ENCODE data around the gene EPB42. TPM values are rescaled to one million over a fixed set of nuclear protein-coding genes. Genes with fewer than 3 reads are reported as not detected.

Gene EPB42
- total RNA-seq (not detected), polyA plus RNA-seq (not detected), total RNA-seq (0 reads per million in 6 experiments)

DNA sequence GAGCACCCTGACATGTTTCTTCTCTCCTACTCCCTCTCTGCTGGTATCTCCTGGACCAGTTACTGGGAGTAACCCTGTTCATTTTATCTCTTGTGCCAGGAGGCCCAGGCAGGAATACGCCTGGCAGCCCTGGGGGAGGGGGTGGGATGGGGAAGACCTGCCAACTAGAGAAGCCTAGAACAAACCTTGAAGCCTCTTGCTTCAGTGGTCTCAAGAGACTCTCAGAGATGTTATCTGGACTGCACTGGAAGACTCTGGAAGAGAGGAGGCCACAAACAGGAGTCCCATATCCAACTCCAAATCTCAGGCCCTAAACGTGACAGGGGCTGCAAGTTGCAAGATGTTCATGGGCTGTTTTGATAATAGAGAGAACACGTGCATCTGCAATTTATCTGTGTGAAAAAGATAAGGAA, at the start of gene EPB42:
Gene EPB42 (minus strand): TSS at position 28 of the 413 bp plus-strand sequence. CDS start 193 bp downstream, outside the sequence.
- no peak for ATAC-seq
- no peaks in the 10 kb centered on the region for H3K36me3 Mint-ChIP-seq
- H3K4me3 Mint-ChIP-seq, result no peak within 1 kb of the TSS
- no peaks in the 10 kb centered on the region for H3K9me3 Mint-ChIP-seq
- POLR2A ChIA-PET, result no interaction called here
- H3K27me3 Mint-ChIP-seq, result peaks cover 2 to 30% (median 13%) of the 10 kb centered on the region in 5 donors
- H3K4me1 Mint-ChIP-seq, result peaks cover 3 to 9% (median 6%) of the 10 kb centered on the region in 4 donors
- DNase-seq, result no peak
- no peak within 1 kb of the TSS for H3K27ac Mint-ChIP-seq

DNA sequence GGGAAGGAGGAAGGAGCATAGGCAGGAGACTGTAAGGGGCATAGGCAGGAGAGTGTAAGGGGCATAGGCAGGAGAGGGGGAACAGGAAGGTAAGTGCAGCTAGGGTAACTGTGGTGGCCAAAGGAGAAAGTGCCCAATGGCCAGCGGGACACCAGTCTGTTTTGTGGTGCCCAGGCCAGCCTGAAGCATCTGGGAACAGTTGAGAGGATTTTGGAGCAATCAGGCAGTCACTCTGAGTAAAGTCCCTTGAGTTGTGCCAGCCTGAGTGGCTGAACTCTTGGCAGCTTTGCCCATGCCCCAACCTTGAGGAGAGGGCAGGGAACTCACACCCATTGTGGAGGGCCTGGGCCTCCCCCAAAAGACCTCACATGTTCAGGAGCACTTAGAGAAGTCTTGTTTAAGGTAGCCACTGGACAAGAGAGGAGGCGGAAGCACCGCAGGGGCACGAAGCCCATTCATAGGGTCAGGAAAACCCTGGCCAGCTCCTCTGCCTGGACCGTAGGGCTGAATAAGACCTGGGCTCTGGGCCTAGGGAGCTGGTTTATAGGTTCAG, 49.4 kb upstream of the EPB42 start:
- DNase-seq (no peak), ATAC-seq (no peak)
- Mint-ChIP-seq H3K36me3 (peaks cover 0 to 2% (median 0%) of the 10 kb centered on the region in 3 donors), H3K4me3 (peak overlapping the region in 1 of 10 donors; percentile 10), H3K27me3 (peaks cover 4 to 23% (median 10%) of the 10 kb centered on the region in 5 donors), H3K9me3 (peaks cover 0 to 11% (median 2%) of the 10 kb centered on the region in 9 donors), H3K4me1 (peaks cover 6 to 20% (median 12%) of the 10 kb centered on the region in 4 donors), H3K27ac (peak overlapping the region in 3 of 10 donors; percentile 8 to 39 (median 23))
- POLR2A ChIA-PET, result no interaction called here

- H3K9me3 Mint-ChIP-seq, result peaks cover 0 to 11% (median 2%) of the 10 kb centered on the region in 9 donors
- H3K27me3 Mint-ChIP-seq, result peaks cover 4 to 23% (median 10%) of the 10 kb centered on the region in 5 donors
- no peak for ATAC-seq
- H3K4me1 Mint-ChIP-seq, result peaks cover 6 to 20% (median 12%) of the 10 kb centered on the region in 4 donors
- H3K36me3 Mint-ChIP-seq, result peaks cover 0 to 2% (median 0%) of the 10 kb centered on the region in 3 donors
- POLR2A ChIA-PET, result interaction anchor here (0.5 kb wide), 1 partner anchor 870 kb away, joined by 3 read pairs; no protein-coding TSS in a partner anchor
- no peak overlapping the region for H3K4me3 Mint-ChIP-seq
- peak overlapping the region in 1 of 10 donors; percentile 36 for H3K27ac Mint-ChIP-seq
- no peak for DNase-seq
Measured at GRCh38 chr15:43268111-43269105, 47.6 kb upstream of the EPB42 start.

GRCh38 chr15:43267439-43267838, 46.6 kb upstream of the EPB42 start:
- Mint-ChIP-seq H3K27me3 (peaks cover 4 to 23% (median 10%) of the 10 kb centered on the region in 5 donors), H3K27ac (no peak overlapping the region), H3K36me3 (peaks cover 0 to 2% (median 0%) of the 10 kb centered on the region in 3 donors), H3K4me3 (no peak overlapping the region), H3K4me1 (peaks cover 6 to 20% (median 12%) of the 10 kb centered on the region in 4 donors), H3K9me3 (peaks cover 0 to 10% (median 2%) of the 10 kb centered on the region in 9 donors)
- POLR2A ChIA-PET, result no interaction called here
- no peak for ATAC-seq
- no peak for DNase-seq

DNA sequence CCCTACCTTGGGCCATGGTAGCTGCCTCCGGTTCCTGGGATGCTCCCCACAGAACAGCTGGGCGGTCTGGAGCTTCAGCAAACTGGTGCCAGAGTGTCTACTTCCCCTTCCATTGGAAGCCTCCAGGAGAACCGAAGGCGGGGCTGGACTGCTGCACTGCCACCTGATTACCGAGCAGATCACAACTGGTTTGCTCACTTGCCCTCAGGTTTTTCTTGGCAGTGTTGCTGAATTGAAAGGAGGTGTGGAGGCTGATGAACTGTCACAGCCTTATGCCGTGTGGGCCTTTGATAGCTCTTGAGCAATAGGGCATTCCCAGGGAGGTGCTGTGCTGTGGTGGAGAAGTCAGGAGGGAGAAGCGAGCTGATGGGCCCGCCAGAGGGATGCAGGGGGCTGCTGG, 46.0 kb upstream of the EPB42 start, which contains the start of gene TGM5:
Gene TGM5 (minus strand): TSS at position 95 of the 400 bp plus-strand sequence. CDS start 79 bp downstream, at position 16.
- no peak for ATAC-seq
- H3K4me3 Mint-ChIP-seq, result no peak within 1 kb of the TSS

DNA sequence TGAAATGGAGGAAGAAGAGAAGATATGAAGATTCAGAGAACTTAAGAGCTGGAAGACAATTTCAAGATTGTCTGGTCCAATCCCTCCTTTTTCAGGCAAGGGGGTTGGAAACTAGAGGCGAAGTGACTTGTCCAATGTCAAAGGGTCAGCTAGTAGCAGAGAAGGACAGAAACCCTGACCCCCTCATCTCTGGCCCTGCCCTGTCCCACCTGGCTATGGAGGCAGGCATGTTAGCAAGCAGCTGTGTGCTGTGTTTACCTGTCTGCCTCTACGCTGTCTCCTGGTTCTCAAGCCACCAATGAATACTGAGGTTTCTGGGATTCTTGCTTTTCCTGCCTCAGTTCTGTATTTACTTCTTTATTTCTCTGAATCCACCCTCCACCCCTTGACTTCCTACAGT, 45.6 kb upstream of the EPB42 start:
- H3K4me3 Mint-ChIP-seq, result no peak overlapping the region
- no peak overlapping the region for H3K27ac Mint-ChIP-seq
- POLR2A ChIA-PET, result no interaction called here

More for the DNA sequence above, 46.0 kb upstream of the EPB42 start, which contains the start of gene TGM5:
- POLR2A ChIA-PET, result no interaction called here
- Mint-ChIP-seq H3K9me3 (peaks cover 0 to 4% (median 0%) of the 10 kb centered on the region in 9 donors), H3K27me3 (peaks cover 4 to 23% (median 7%) of the 10 kb centered on the region in 5 donors), H3K4me1 (peaks cover 6 to 18% (median 12%) of the 10 kb centered on the region in 4 donors), H3K27ac (no peak within 1 kb of the TSS), H3K36me3 (no peaks in the 10 kb centered on the region)
- DNase-seq, result no peak

DNA sequence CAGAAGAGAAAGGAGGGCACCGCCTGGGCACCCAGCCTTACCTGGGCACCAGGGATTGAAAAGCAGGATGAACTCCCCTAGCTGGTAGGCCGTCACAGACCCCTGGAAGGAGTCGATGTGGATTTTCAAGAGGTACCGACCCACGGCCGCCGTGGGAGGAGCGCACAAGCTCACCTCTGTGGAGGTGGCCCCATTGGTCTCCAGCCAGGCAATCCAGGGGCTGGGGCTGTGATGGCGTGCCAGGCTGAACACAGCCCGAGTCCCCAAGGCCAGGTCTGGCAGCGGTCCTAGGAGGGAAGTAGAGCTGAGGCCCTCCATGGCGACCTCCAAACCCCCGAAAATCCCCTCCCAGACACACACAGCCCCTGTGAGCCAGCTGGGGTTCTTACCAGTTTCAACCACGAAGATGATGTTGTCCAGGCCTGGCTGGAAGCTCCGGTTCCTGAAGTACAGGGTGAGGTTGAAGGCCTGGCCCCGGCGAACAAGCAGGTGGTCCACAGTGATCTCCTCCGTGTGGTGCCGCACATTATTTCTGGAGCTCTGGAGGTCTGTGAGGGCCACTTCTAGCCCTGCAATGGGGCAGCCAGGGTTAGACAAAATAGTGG, 39.3 kb upstream of the EPB42 start:
- H3K27me3 Mint-ChIP-seq, result peaks cover 0 to 4% (median 0%) of the 10 kb centered on the region in 5 donors
- no peak overlapping the region for H3K4me3 Mint-ChIP-seq
- H3K36me3 Mint-ChIP-seq, result no peaks in the 10 kb centered on the region
- ATAC-seq (no peak), DNase-seq (no peak)
- H3K9me3 Mint-ChIP-seq, result no peaks in the 10 kb centered on the region
- no peaks in the 10 kb centered on the region for H3K4me1 Mint-ChIP-seq
- POLR2A ChIA-PET, result no interaction called here
- no peak overlapping the region for H3K27ac Mint-ChIP-seq

More for the DNA sequence above, 45.6 kb upstream of the EPB42 start:
- Mint-ChIP-seq H3K27me3 (peaks cover 4 to 23% (median 7%) of the 10 kb centered on the region in 5 donors), H3K4me1 (peaks cover 6 to 17% (median 12%) of the 10 kb centered on the region in 4 donors), H3K36me3 (no peaks in the 10 kb centered on the region), H3K9me3 (no peaks in the 10 kb centered on the region)
- DNase-seq (no peak), ATAC-seq (no peak)

GRCh38 chr15:43258781-43259180, 38.0 kb upstream of the EPB42 start:
- H3K4me3 Mint-ChIP-seq, result no peak overlapping the region
- POLR2A ChIA-PET, result no interaction called here
- no peaks in the 10 kb centered on the region for H3K9me3 Mint-ChIP-seq
- no peaks in the 10 kb centered on the region for H3K36me3 Mint-ChIP-seq
- ATAC-seq (no peak), DNase-seq (no peak)
- H3K4me1 Mint-ChIP-seq, result peaks cover 0 to 4% (median 2%) of the 10 kb centered on the region in 4 donors
- peaks cover 0 to 14% (median 3%) of the 10 kb centered on the region in 5 donors for H3K27me3 Mint-ChIP-seq
- H3K27ac Mint-ChIP-seq, result peak overlapping the region in 1 of 10 donors; percentile 40

- H3K27me3 Mint-ChIP-seq, result peaks cover 2 to 23% (median 7%) of the 10 kb centered on the region in 5 donors
- H3K4me1 Mint-ChIP-seq, result peaks cover 0 to 17% (median 7%) of the 10 kb centered on the region in 4 donors
- ATAC-seq (no peak), DNase-seq (no peak)
- POLR2A ChIA-PET, result no interaction called here
- no peaks in the 10 kb centered on the region for H3K9me3 Mint-ChIP-seq
- H3K4me3 Mint-ChIP-seq, result no peak overlapping the region
- H3K27ac Mint-ChIP-seq, result no peak overlapping the region
- H3K36me3 Mint-ChIP-seq, result no peaks in the 10 kb centered on the region
Measured at GRCh38 chr15:43256341-43256740, 35.5 kb upstream of the EPB42 start.

DNA sequence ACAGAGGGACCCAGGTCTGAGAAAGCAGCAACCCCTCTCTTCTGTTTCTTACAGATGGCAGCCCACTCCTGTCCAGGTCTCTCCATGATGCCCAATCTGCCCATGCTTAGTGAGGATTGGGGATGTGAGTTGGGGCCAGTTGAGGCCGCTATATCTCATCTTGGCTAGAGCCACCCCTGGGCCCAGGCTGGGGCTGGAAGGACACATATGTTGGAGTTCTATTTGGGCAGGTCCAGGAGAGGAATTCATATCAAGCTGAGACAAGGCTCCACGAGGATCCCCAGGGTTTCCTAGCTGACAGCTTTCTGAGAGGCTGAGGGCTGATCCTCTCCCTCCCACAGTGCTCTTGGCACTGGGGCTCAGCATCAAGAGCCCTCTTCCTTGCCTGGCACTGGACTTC, 34.6 kb upstream of the EPB42 start:
- no peak overlapping the region for H3K4me3 Mint-ChIP-seq
- POLR2A ChIA-PET, result no interaction called here
- DNase-seq, result no peak
- no peaks in the 10 kb centered on the region for H3K9me3 Mint-ChIP-seq
- no peaks in the 10 kb centered on the region for H3K36me3 Mint-ChIP-seq
- H3K4me1 Mint-ChIP-seq, result peaks cover 0 to 17% (median 7%) of the 10 kb centered on the region in 4 donors
- no peak overlapping the region for H3K27ac Mint-ChIP-seq
- peaks cover 2 to 23% (median 7%) of the 10 kb centered on the region in 5 donors for H3K27me3 Mint-ChIP-seq
- ATAC-seq, result no peak

GRCh38 chr15:43253431-43254403, 32.9 kb upstream of the EPB42 start:
- peak; percentile 52 to 88 for ATAC-seq
- H3K27me3 Mint-ChIP-seq, result peaks cover 2 to 23% (median 7%) of the 10 kb centered on the region in 5 donors
- no peaks in the 10 kb centered on the region for H3K9me3 Mint-ChIP-seq
- peak overlapping the region in 1 of 10 donors; percentile 10 for H3K4me3 Mint-ChIP-seq
- POLR2A ChIA-PET, result no interaction called here
- no peaks in the 10 kb centered on the region for H3K36me3 Mint-ChIP-seq
- peaks cover 0 to 26% (median 7%) of the 10 kb centered on the region in 4 donors for H3K4me1 Mint-ChIP-seq
- H3K27ac Mint-ChIP-seq, result peak overlapping the region in 5 of 10 donors; percentile 21 to 75 (median 61)
- DNase-seq, result peak in 2 of 10 donors; percentile 3 to 28

Measured in naive thymus-derived CD8-positive, alpha-beta T cell (primary cell).